H1 (cell line): ENCODE measurements around the gene RBMX. TPM values are rescaled to one million over a fixed set of nuclear protein-coding genes. Genes with fewer than 3 reads are reported as not detected.
A peak's percentile ranks its signal among the peaks of the same experiment; 100 is the strongest.

Source experiments
- CTCF ChIA-PET: fragments of 300-600 bp; sonication (Branson Sonifier 250); formaldehyde crosslinking; loops from one replicate; lab custom pipeline; 2021; ENCODE audit not compliant: partially characterized antibody; lab: Charles Lee
- POLR2A ChIA-PET: fragments of 300-600 bp; sonication (Branson Sonifier 250); formaldehyde crosslinking; loops from one replicate; lab custom pipeline; 2021; ENCODE audit warnings: inconsistent platforms; ENCODE audit not compliant: partially characterized antibody; lab: Charles Lee
- DNase-seq, 2 experiments: peaks; one replicate each; pipeline versions ENCODE4 v3.0.0 to v3.0.0-alpha.2; 2010 to 2022; ENCODE audit warnings: low spot score in 2 of 2, low read depth in 1 of 2, mixed read lengths in 1 of 2
- FAIRE-seq: peaks from 2 replicates; lab custom pipeline; 2011; peaks lifted over from hg19 to GRCh38; lab: Jason Lieb, UNC
- H2AFZ ChIP-seq: 2 replicates; pipeline ENCODE4 v1.8.1; 2012; ENCODE audit warnings: low read length, inconsistent platforms
- H2AK5ac ChIP-seq: 2 replicates; pipeline ENCODE4 v1.6.1; 2013; ENCODE audit warnings: low read depth, low read length
- H2BK120ac ChIP-seq: replicated peaks from 2 replicates; pipeline ENCODE3; 2013; ENCODE audit warnings: low read depth, low read length, inconsistent platforms
- H2BK12ac ChIP-seq: 2 replicates; pipeline ENCODE4 v1.6.1; 2013; ENCODE audit warnings: low read depth, low read length
- H2BK15ac ChIP-seq: 2 replicates; pipeline ENCODE4 v1.6.1; 2013; ENCODE audit warnings: low read length
- H2BK20ac ChIP-seq: 2 replicates; pipeline ENCODE4 v1.6.1; 2013; ENCODE audit warnings: low read length
- H2BK5ac ChIP-seq: 2 replicates; pipeline ENCODE4 v1.6.1; 2013; ENCODE audit warnings: low read depth, low read length
- H3K14ac ChIP-seq: 2 replicates; pipeline ENCODE4 v1.6.1; 2013; ENCODE audit warnings: inconsistent platforms; ENCODE audit not compliant: insufficient read length
- H3K18ac ChIP-seq: 2 replicates; pipeline ENCODE4 v1.6.1; 2013; ENCODE audit warnings: low read length; ENCODE audit errors: extremely low read depth
- H3K23ac ChIP-seq: 2 replicates; pipeline ENCODE4 v1.6.1; 2013; ENCODE audit warnings: inconsistent platforms; ENCODE audit not compliant: insufficient read length
- H3K23me2 ChIP-seq: 2 replicates; pipeline ENCODE4 v1.6.1; 2013; ENCODE audit warnings: low read depth, low read length
- H3K27ac ChIP-seq: 2 replicates; pipeline ENCODE4 v1.6.1; 2011; ENCODE audit warnings: low read depth, low read length, inconsistent platforms
- H3K27me3 ChIP-seq, 4 experiments: replicated peaks in 1 of 4; 1 replicate in 1 of 4; 2 replicates in 3 of 4; pipeline versions ENCODE4 v1.6.1 to v1.8.1; 2011 to 2013; ENCODE audit warnings: low read length in 3 of 4, mild to moderate bottlenecking in 3 of 4, inconsistent platforms in 2 of 4, mixed read lengths in 2 of 4, moderate library complexity in 1 of 4; ENCODE audit not compliant: control insufficient read depth in 3 of 4, insufficient read depth in 3 of 4; ENCODE audit errors: extremely low read depth in 1 of 4
- H3K36me3 ChIP-seq, 4 experiments: 2 replicates each; pipeline versions ENCODE4 v1.6.1 to v1.8.1; 2011 to 2013; ENCODE audit warnings: mild to moderate bottlenecking in 4 of 4, low read length in 3 of 4, moderate library complexity in 2 of 4, control low read depth in 1 of 4, inconsistent platforms in 1 of 4; ENCODE audit not compliant: insufficient read depth in 4 of 4, control insufficient read depth in 2 of 4
- H3K4ac ChIP-seq: replicated peaks from 2 replicates; pipeline ENCODE3; 2013; ENCODE audit warnings: low read length, low read depth, mixed read lengths, inconsistent platforms; ENCODE audit not compliant: insufficient read length
- H3K4me1 ChIP-seq, 4 experiments: replicated peaks in 1 of 4; 1 replicate in 1 of 4; 2 replicates in 3 of 4; pipeline versions ENCODE4 v1.6.1 to v1.8.1; 2011 to 2013; ENCODE audit warnings: low read length in 3 of 4, inconsistent platforms in 2 of 4, mixed read lengths in 1 of 4; ENCODE audit not compliant: insufficient read depth in 4 of 4, control insufficient read depth in 3 of 4
- H3K4me2 ChIP-seq, 2 experiments: 2 replicates each; pipeline versions ENCODE4 v1.6.1 to v1.8.1; 2011 to 2013; ENCODE audit warnings: low read depth in 2 of 2, low read length in 2 of 2, control low read depth in 1 of 2, inconsistent platforms in 1 of 2, mild to moderate bottlenecking in 1 of 2; ENCODE audit not compliant: insufficient read depth in 1 of 2
- H3K4me3 ChIP-seq, 4 experiments: fragments of 200-600, 300-600 bp in 1 of 4; sonication (generic), shearing (Covaris generic), sonication (Bioruptor Twin) in 1 of 4; 2 replicates each; pipeline versions ENCODE4 v1.5.1 to v1.8.1; 2011 to 2016; ENCODE audit warnings: low read length in 4 of 4, low read depth in 3 of 4, control low read depth in 2 of 4, inconsistent platforms in 2 of 4, mild to moderate bottlenecking in 2 of 4, mixed read lengths in 1 of 4, moderate library complexity in 1 of 4; ENCODE audit not compliant: insufficient read depth in 2 of 4; ENCODE audit errors: extremely low read depth in 1 of 4
- H3K56ac ChIP-seq: replicated peaks from 2 replicates; pipeline ENCODE3; 2013; ENCODE audit warnings: low read depth, mild to moderate bottlenecking, mixed read lengths, low read length, inconsistent platforms; ENCODE audit not compliant: insufficient read length
- H3K79me1 ChIP-seq: 2 replicates; pipeline ENCODE4 v1.6.1; 2013; ENCODE audit warnings: low read depth, low read length, control low read depth
- H3K79me2 ChIP-seq, 2 experiments: 2 replicates each; pipeline versions ENCODE4 v1.6.1 to v1.8.1; 2012 to 2013; ENCODE audit warnings: low read length in 2 of 2, mild to moderate bottlenecking in 2 of 2, inconsistent platforms in 1 of 2; ENCODE audit not compliant: insufficient read depth in 2 of 2, control insufficient read depth in 1 of 2
- H3K9ac ChIP-seq, 4 experiments: replicated peaks in 1 of 4; 1 replicate in 1 of 4; 2 replicates in 3 of 4; pipeline versions ENCODE4 v1.6.1 to v1.8.1; 2011 to 2013; ENCODE audit warnings: low read depth in 3 of 4, low read length in 3 of 4, control low read depth in 2 of 4, mild to moderate bottlenecking in 2 of 4, moderate library complexity in 2 of 4, inconsistent platforms in 1 of 4; ENCODE audit errors: extremely low read depth in 1 of 4
- H3K9me3 ChIP-seq, 2 experiments: 2 replicates each; pipeline versions ENCODE4 v1.6.1 to v1.8.1; 2012 to 2013; ENCODE audit warnings: mild to moderate bottlenecking in 2 of 2, moderate library complexity in 2 of 2, control low read depth in 1 of 2, inconsistent platforms in 1 of 2, low read depth in 1 of 2, low read length in 1 of 2, mixed read lengths in 1 of 2; ENCODE audit not compliant: insufficient read depth in 2 of 2
- H4K20me1 ChIP-seq, 2 experiments: replicated peaks in 1 of 2; 2 replicates each; pipeline versions ENCODE3 to v1.8.1; 2011 to 2013; ENCODE audit warnings: inconsistent platforms in 2 of 2, low read length in 2 of 2, mild to moderate bottlenecking in 1 of 2; ENCODE audit not compliant: insufficient read depth in 2 of 2, control insufficient read depth in 1 of 2
- H4K5ac ChIP-seq: 2 replicates; pipeline ENCODE4 v1.6.1; 2013; ENCODE audit warnings: low read length, low read depth, mixed read lengths, inconsistent platforms; ENCODE audit not compliant: insufficient read length
- H4K8ac ChIP-seq: 2 replicates; pipeline ENCODE4 v1.8.0; 2013; ENCODE audit warnings: mild to moderate bottlenecking, moderate library complexity, low read length, inconsistent platforms; ENCODE audit not compliant: insufficient read depth; ENCODE audit errors: extremely low read depth
- H4K91ac ChIP-seq: replicated peaks from 2 replicates; pipeline ENCODE3; 2013; ENCODE audit warnings: low read length, mixed read lengths, inconsistent platforms; ENCODE audit not compliant: insufficient read length
- BACH1 ChIP-seq: IDR thresholded peaks from 2 replicates; pipeline ENCODE4 v1.6.1; 2012; ENCODE audit warnings: low read length, improper control_type of control experiment
- CEBPB ChIP-seq: IDR thresholded peaks from 2 replicates; pipeline ENCODE4 v1.6.1; 2012; ENCODE audit warnings: low read depth, low read length
- CTBP2 ChIP-seq: IDR thresholded peaks from 2 replicates; pipeline ENCODE4 v1.7.0; 2011; ENCODE audit warnings: borderline replicate concordance, mild to moderate bottlenecking, moderate library complexity, mixed read lengths, low read length; ENCODE audit not compliant: insufficient read depth, insufficient read length
- EZH2 ChIP-seq: fragments of 200-600 bp; sonication (generic); IDR thresholded peaks from 2 replicates; pipeline ENCODE4 v1.7.1; 2012; ENCODE audit warnings: low read depth, mild to moderate bottlenecking, moderate library complexity, low read length, inconsistent platforms; ENCODE audit not compliant: severe bottlenecking
- KDM1A ChIP-seq: fragments of 200-600, 300-600 bp; sonication (generic); IDR thresholded peaks from 2 replicates; pipeline ENCODE4 v1.7.1; 2016; ENCODE audit warnings: mild to moderate bottlenecking, low read length, borderline replicate concordance
- RBBP5 ChIP-seq: IDR thresholded peaks from 2 replicates; pipeline ENCODE4 v1.7.1; 2012; ENCODE audit warnings: low read depth, mild to moderate bottlenecking, inconsistent platforms, low read length, moderate library complexity, borderline replicate concordance
- SIRT6 ChIP-seq: IDR thresholded peaks from one replicate; pipeline ENCODE4 v1.7.1; 2012; ENCODE audit warnings: low read length, inconsistent platforms
- SP4 ChIP-seq: IDR thresholded peaks from 2 replicates; pipeline ENCODE4 v1.6.1; 2012; ENCODE audit warnings: low read length, inconsistent platforms
- TBP ChIP-seq: IDR thresholded peaks from 2 replicates; pipeline ENCODE4 v1.6.1; 2011; ENCODE audit warnings: low read depth, low read length, improper control_type of control experiment
- USF2 ChIP-seq: IDR thresholded peaks from 2 replicates; pipeline ENCODE4 v1.6.1; 2011; ENCODE audit warnings: low read length, improper control_type of control experiment
- whole genome bisulfite sequencing, 2 experiments: shearing (Covaris generic) in 1 of 2; methylation state at CpG; one replicate each; pipeline versions ENCODE4 v1.1.6 to v1.1.7; 2013 to 2015; ENCODE audit warnings: low lambda C conversion rate in 2 of 2, mixed read lengths in 2 of 2, inconsistent platforms in 1 of 2, low coverage in 1 of 2, missing lambda C conversion rate in 1 of 2; ENCODE audit not compliant: insufficient replicate concordance in 2 of 2, insufficient coverage in 1 of 2, insufficient read length in 1 of 2; ENCODE audit errors: extremely low coverage in 1 of 2, missing lambda C conversion rate in 1 of 2; 5-methylcytosine and 5-hydroxymethylcytosine counted together
- polyA plus RNA-seq, 7 experiments: library from polyadenylated mRNA; depleted of rRNA in 3 of 7; stranded (reverse) in 5 of 7; unstranded in 2 of 7; fragments of >200 nt in 5 of 7; fragments of 200-250 nt in 2 of 7; gene quantifications; 1 replicate in 5 of 7; 2 replicates in 1 of 7; 4 replicates in 1 of 7; pipeline versions ENCODE4 v1.2.1 to v1.2.3, GENCODE V29; 2011 to 2013; ENCODE audit warnings: missing spikeins in 2 of 7, mixed read lengths in 2 of 7
- total RNA-seq: library from RNA; stranded (reverse); fragmentation: NEBNext Ultra II Directional; extraction: Animal tissue kit (Norgen Biotek cat#: 25700); gene quantifications from 2 replicates; pipeline ENCODE4 v1.2.1, GENCODE V29; 2021

Gene RBMX
- total and polyA plus RNA-seq, 2 of the 8 experiments (the other 6 are each of a cell fraction or from before 2014, with no cell fraction given): 213 to 476 TPM

GRCh38 chrX:136878423-136878822, 2.1 kb downstream of the RBMX start:
- H3K18ac ChIP-seq: no peak overlapping the region
- no peak overlapping the region for H4K5ac ChIP-seq
- H3K9ac ChIP-seq: peak overlapping the region in 2 of 4 experiments; percentile 43 to 100; a peak in 3 of 7 replicates
- no peak overlapping the region for H2AFZ ChIP-seq
- H3K27ac ChIP-seq: no peak overlapping the region
- no peak overlapping the region for H3K56ac ChIP-seq
- no peak overlapping the region for H4K8ac ChIP-seq
- no peak overlapping the region for H2BK15ac ChIP-seq
- H2BK5ac ChIP-seq: no peak overlapping the region
- H2BK120ac ChIP-seq: no peak overlapping the region
- H3K23ac ChIP-seq: no peak overlapping the region
- no peak overlapping the region for H2BK12ac ChIP-seq
- 87% methylated on average over 4 of the region's 11 CpGs; no CpG with 5 or more reads in 1 of the 2 experiments for WGBS, 2 experiments
- H3K4ac ChIP-seq: no peak overlapping the region
- no peaks in the 10 kb centered on the region for H3K9me3 ChIP-seq
- H4K91ac ChIP-seq: no peak overlapping the region
- no peaks in the 10 kb centered on the region for H3K79me1 ChIP-seq
- H3K23me2 ChIP-seq: 0 out of 2 replicates have a peak, but pooled peaks cover 4% of the 10 kb centered on the region
- peak overlapping the region; percentile 87 to 100 (median 92) for H3K4me3 ChIP-seq
- H3K4me2 ChIP-seq: peak overlapping the region; percentile 60 to 72
- H3K79me2 ChIP-seq: peaks cover 16 to 32% of the 10 kb centered on the region in 2 experiments
- H3K27me3 ChIP-seq: no peaks in the 10 kb centered on the region
- peaks cover 2 to 9% of the 10 kb centered on the region in 2 experiments for H4K20me1 ChIP-seq
- peaks cover 11 to 58% (median 33%) of the 10 kb centered on the region in 4 experiments for H3K36me3 ChIP-seq
- FAIRE-seq (no peak), DNase-seq (no peak)
- TF ChIP-seq SIRT6 (no peak), TBP (no peak), CTBP2 (no peak), CEBPB (no peak), KDM1A (no peak), USF2 (no peak), BACH1 (no peak), EZH2 (no peak), SP4 (no peak), RBBP5 (no peak)
- H3K14ac ChIP-seq: no peak overlapping the region
- ChIA-PET CTCF (no interaction called here), POLR2A (interaction anchor here (1.0 to 11.7 kb wide), 15 partner anchors 7 to 118 kb away, joined by 4 to 168 read pairs (median 7); no protein-coding TSS in a partner anchor)
- H2BK20ac ChIP-seq: no peak overlapping the region
- H2AK5ac ChIP-seq: no peak overlapping the region
- no peaks in the 10 kb centered on the region for H3K4me1 ChIP-seq
